ENCODE results near the gene PHTF2.
"Not testable (repeated sequence)": the region's sequence is repeated elsewhere in the genome, so short reads cannot be mapped to it uniquely, and the experiment has no call there.

Gene PHTF2

GRCh38 chr7:77833136-77833535, 34.6 kb downstream of the PHTF2 start:
- no peak for TF ChIP-seq CTCF (conservative IDR thresholded peaks at IDR 0.05; ENCODE audit: low read depth, low read length)
- DNase-seq (ENCODE audit: low read depth), result no peak
- H3K4me3 ChIP-seq (ENCODE audit: low read depth, low read length), result no peak overlapping the region

- not testable (repeated sequence) for DNase-seq (ENCODE audit: low read depth); H3K4me3 ChIP-seq (ENCODE audit: low read depth, low read length)
Observed at GRCh38 chr7:77836425-77836824, 37.9 kb downstream of the PHTF2 start.

GRCh38 chr7:77837275-77837674, 38.7 kb downstream of the PHTF2 start:
- H3K4me3 ChIP-seq (ENCODE audit: low read depth, low read length), result no peak overlapping the region
- no peak for DNase-seq (ENCODE audit: low read depth)
- no peak for TF ChIP-seq CTCF (conservative IDR thresholded peaks at IDR 0.05; ENCODE audit: low read depth, low read length)

- DNase-seq (ENCODE audit: low read depth), result no peak
- no peak overlapping the region for H3K4me3 ChIP-seq (ENCODE audit: low read depth, low read length)
- TF ChIP-seq CTCF (conservative IDR thresholded peaks at IDR 0.05; ENCODE audit: low read depth, low read length), result no peak
Observed at GRCh38 chr7:77837966-77838365, 39.4 kb downstream of the PHTF2 start.

GRCh38 chr7:77838929-77839491, 40.4 kb downstream of the PHTF2 start:
- peak; percentile 32 for DNase-seq (ENCODE audit: low read depth)
- TF ChIP-seq CTCF (conservative IDR thresholded peaks at IDR 0.05; ENCODE audit: low read depth, low read length), result no peak
- H3K4me3 ChIP-seq (ENCODE audit: low read depth, low read length), result no peak overlapping the region

GRCh38 chr7:77839919-77840318, 41.3 kb downstream of the PHTF2 start:
- H3K4me3 ChIP-seq (ENCODE audit: low read depth, low read length), result no peak overlapping the region
- no peak for DNase-seq (ENCODE audit: low read depth)
- no peak for TF ChIP-seq CTCF (conservative IDR thresholded peaks at IDR 0.05; ENCODE audit: low read depth, low read length)

- DNase-seq (ENCODE audit: low read depth), result no peak
- H3K4me3 ChIP-seq (ENCODE audit: low read depth, low read length), result no peak overlapping the region
- TF ChIP-seq CTCF (conservative IDR thresholded peaks at IDR 0.05; ENCODE audit: low read depth, low read length), result no peak
Observed at GRCh38 chr7:77843194-77843593, 44.6 kb downstream of the PHTF2 start.

Data from choroid plexus epithelial cell (primary cell).